GM10266 (cell line): ENCODE data around the gene FOXP1.

Experiments
- DNase-seq: peaks from one replicate; pipeline ENCODE4 v3.0.0; 2012; ENCODE audit errors: extremely low spot score
- CTCF ChIP-seq: IDR thresholded peaks from 2 replicates; pipeline ENCODE4 v1.5.1; 2012; ENCODE audit warnings: mild to moderate bottlenecking, low read depth; ENCODE audit not compliant: control insufficient read depth, insufficient read depth; ENCODE audit errors: missing control alignments

The FOXP1 gene

GRCh38 chr3:71089271-71089847, 494.2 kb downstream of the FOXP1 start:
- no peak for DNase-seq
- TF ChIP-seq CTCF, result no peak

- DNase-seq, result no peak
- TF ChIP-seq CTCF, result no peak
Observed at GRCh38 chr3:71088742-71089141, 494.8 kb downstream of the FOXP1 start.

GRCh38 chr3:71088019-71088708, 495.4 kb downstream of the FOXP1 start:
- no peak for DNase-seq
- TF ChIP-seq CTCF, result no peak

GRCh38 chr3:71087143-71088018, 496.1 kb downstream of the FOXP1 start:
- TF ChIP-seq CTCF, result no peak
- DNase-seq, result peak; percentile 52

- DNase-seq, result no peak
- no peak for TF ChIP-seq CTCF
Observed at GRCh38 chr3:71086777-71087142, 496.8 kb downstream of the FOXP1 start.

GRCh38 chr3:71083726-71084131, 499.8 kb downstream of the FOXP1 start:
- DNase-seq, result no peak
- no peak for TF ChIP-seq CTCF
